GM12864 (cell line): Measurements from ENCODE around the gene PTPN9.
"Not testable (repeated sequence)": the region's sequence is repeated elsewhere in the genome, so short reads cannot be mapped to it uniquely, and the experiment has no call there.

Source experiments
- DNase-seq: peaks from one replicate; pipeline ENCODE4 v3.0.0-alpha.2; 2011; ENCODE audit warnings: low read depth
- H3K4me3 ChIP-seq: 2 replicates; pipeline ENCODE4 v1.5.1; 2011; ENCODE audit warnings: mild to moderate bottlenecking, low read depth, low read length, control low read depth
- TF ChIP-seq, protein P1 (sequence below): IDR thresholded peaks from 2 replicates; pipeline ENCODE4 v1.5.1; 2011; ENCODE audit warnings: low read depth, mild to moderate bottlenecking, moderate library complexity, low read length, control low read depth, inconsistent platforms; ENCODE audit errors: missing control alignments

The PTPN9 gene

DNA sequence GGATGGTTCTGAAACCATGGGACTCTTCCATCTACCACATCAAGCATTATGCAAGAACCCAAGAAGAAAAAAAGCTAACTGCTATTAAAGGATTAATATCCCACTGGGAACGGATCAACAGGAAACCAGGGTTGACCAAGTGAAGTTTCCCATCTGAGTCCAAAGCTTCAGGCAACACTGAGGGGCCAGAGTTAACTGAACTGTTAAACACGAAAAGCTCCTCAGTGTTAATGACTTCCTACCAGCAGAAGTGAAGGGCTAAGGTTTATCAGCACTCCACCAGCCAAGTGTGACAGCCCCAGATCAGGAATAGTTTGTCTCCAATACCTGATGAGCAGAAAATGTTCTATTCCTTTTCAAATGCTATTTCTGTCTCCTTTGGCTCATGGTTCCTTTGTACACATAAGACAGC lies 36.7 kb downstream of the PTPN9 start:
- TF ChIP-seq, protein P1, sequence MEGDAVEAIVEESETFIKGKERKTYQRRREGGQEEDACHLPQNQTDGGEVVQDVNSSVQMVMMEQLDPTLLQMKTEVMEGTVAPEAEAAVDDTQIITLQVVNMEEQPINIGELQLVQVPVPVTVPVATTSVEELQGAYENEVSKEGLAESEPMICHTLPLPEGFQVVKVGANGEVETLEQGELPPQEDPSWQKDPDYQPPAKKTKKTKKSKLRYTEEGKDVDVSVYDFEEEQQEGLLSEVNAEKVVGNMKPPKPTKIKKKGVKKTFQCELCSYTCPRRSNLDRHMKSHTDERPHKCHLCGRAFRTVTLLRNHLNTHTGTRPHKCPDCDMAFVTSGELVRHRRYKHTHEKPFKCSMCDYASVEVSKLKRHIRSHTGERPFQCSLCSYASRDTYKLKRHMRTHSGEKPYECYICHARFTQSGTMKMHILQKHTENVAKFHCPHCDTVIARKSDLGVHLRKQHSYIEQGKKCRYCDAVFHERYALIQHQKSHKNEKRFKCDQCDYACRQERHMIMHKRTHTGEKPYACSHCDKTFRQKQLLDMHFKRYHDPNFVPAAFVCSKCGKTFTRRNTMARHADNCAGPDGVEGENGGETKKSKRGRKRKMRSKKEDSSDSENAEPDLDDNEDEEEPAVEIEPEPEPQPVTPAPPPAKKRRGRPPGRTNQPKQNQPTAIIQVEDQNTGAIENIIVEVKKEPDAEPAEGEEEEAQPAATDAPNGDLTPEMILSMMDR, result no peak

DNA sequence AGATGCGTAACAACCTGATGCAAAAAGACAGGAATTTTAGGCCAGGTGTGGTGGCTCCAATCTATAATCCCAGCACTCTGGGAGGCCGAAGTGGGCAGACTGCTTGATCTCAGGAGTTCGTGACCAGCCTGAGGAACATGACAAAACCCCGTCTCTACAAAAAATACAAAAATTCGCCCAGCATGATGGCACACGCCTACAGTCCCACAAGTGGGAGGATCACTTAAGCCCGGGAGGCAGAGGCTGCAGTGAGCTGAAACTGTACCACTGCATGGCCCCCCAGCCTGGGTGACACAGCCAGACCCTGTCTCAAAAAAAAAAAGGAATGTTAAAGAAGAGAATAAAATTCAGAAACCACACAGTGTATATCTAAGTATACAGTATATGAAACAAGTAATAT lies 40.7 kb downstream of the PTPN9 start:
- DNase-seq, result no peak
- no peak overlapping the region for H3K4me3 ChIP-seq
- TF ChIP-seq, protein P1, result no peak

More for the DNA sequence above, 36.7 kb downstream of the PTPN9 start:
- no peak for DNase-seq
- no peak overlapping the region for H3K4me3 ChIP-seq

DNA sequence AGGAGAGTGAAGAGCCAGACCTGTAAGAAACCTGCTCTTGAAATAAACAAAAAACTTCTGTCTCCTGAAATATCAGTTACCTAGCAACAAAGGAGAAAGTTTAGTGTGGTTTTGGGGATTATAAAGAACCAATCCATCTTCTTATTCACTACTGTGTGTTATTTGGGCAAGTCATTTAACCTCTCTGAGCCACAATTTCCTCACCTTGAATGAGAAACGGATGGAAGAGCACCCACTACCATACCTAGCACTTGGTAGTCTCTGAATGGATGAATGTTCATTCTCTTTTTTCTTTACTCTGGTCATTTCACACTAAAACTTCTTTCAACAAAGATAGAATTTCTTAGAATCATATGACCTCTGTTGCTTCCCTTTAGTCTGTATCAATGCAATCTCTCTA lies 45.2 kb downstream of the PTPN9 start:
- no peak for DNase-seq

DNA sequence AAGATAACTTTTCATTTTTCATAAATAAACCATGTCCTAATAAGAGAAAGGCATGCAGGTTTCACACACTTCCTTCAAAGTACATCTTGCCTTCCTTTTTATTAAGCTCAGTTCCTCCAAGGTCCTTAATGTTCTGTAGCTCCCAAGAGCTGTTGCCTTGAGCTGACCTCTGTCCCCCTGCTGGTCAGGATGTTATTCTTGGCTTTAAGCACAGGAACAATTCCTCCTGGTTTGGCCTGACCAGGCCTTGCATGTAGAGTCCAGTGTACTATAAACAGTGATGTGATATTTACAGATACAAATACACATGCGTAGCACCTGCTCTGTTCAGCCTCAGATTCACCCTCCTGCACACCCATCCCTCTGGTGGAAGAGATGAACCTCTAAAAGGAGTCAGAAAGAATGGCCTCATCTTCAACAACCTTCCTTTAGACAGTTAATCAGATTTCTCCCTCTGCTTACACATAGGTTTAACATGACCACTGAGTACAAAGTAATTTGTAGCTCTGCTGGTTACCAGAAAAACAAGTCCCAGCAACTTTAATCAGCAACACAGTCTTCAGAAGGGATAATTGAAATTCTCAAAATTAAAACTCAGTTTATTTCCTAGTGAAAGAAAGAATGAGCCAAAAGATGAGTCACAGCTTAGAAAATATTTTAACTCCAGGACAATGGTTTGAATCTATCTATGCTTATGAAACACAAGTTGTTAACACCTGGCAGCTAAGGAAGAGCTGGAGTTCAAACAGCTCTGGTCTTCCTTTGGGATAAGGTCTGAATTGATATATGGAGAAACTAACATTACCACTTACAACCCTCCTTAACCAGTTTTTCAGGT lies 46.5 kb downstream of the PTPN9 start:
- TF ChIP-seq, protein P1, result peak; percentile 29
- no peak overlapping the region for H3K4me3 ChIP-seq
- no peak for DNase-seq

More for the DNA sequence above, 45.2 kb downstream of the PTPN9 start:
- H3K4me3 ChIP-seq, result no peak overlapping the region
- TF ChIP-seq, protein P1, result no peak

DNA sequence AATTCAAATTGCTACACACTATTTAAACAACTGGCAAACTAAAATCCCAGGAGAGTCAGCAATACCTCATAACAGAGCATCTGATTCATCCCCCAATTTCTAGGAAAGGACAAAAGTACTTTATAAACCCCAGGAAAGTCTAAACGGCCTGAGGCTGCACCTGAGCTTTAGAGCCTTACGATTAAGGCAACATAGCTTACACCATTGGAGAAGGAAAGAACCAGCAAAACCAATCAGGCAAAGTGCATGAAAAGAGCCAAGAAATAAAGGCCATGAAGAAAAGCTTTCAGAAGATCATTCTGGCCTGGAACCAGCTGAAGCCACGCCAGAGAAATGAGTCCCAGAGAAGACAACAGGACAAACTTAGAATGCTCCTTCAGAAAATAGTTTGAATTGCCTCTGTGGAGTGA lies 48.1 kb downstream of the PTPN9 start:
- TF ChIP-seq, protein P1, result no peak
- no peak for DNase-seq
- H3K4me3 ChIP-seq, result no peak overlapping the region

DNA sequence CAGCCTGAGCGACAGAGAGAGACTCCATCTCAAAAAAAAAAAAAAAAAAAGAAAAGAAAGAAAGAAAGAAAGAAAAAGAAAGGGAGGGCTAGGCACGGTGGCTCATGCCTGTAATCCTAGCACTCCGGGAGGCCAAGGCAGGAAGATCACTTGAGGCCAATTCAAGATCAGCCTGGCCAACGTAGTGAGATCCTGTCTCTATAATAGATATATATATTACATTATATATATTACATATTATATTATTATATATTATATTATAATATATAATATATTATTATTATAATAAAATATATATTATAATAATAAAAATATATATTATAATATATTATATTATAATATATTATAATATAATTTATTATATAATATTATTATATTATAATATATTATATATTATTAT lies 48.9 kb downstream of the PTPN9 start:
- DNase-seq, result no peak
- TF ChIP-seq, protein P1, result no peak

DNA sequence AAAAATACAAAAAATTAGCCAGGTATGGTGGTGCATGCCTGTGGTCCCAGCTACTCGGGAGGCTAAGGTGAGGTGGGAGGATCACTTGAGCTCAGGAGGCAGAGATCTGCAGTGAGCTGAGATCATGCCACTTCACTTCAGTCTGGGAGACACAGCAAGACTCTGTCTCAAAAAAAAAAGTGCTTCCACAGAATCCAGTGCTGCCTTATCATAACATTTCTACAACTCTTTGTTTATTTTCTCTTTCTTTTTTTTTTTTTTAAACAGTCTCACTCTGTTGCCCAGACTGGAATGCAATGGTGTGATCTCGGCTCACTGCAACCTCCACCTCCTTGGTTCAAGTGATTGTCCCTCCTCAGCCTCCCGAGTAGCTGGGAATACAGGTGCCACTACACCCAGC lies 53.4 kb downstream of the PTPN9 start:
- DNase-seq, H3K4me3 ChIP-seq: not testable (repeated sequence)

More for the DNA sequence above, 48.9 kb downstream of the PTPN9 start:
- H3K4me3 ChIP-seq, result no peak overlapping the region
